HL-60 (cell line): Measurements from ENCODE around the gene ME2.

Source experiments
- CTCF ChIP-seq: IDR thresholded peaks from one replicate; pipeline ENCODE4 v1.5.1; 2011; ENCODE audit warnings: low read length, control low read depth, inconsistent platforms; ENCODE audit not compliant: insufficient read depth
- POLR2AphosphoS5 ChIP-seq: IDR thresholded peaks from 2 replicates; pipeline ENCODE4 v1.6.1; 2012; ENCODE audit warnings: low read depth
- REST ChIP-seq: IDR thresholded peaks from 2 replicates; pipeline ENCODE4 v1.6.1; 2012; ENCODE audit warnings: low read depth; ENCODE audit not compliant: insufficient replicate concordance
- SPI1 ChIP-seq: IDR thresholded peaks from 2 replicates; pipeline ENCODE4 v1.6.1; 2012; ENCODE audit warnings: low read depth, mild to moderate bottlenecking, borderline replicate concordance

- TF ChIP-seq CTCF (no peak), SPI1 (peak; percentile 25; the same call in 1 of the 2 replicates), REST (no peak), POLR2AphosphoS5 (peak; percentile 37; the same call in 1 of the 2 replicates)
These were observed 16.5 kb upstream of the ME2 start for GRCh38 chr18:50862401-50862800.
